Activated CD4-positive, alpha-beta T cell treated with anti-CD3 and anti-CD28 coated beads, Interleukin-2, amount 50 U/mL, for 48 hours (primary cell): ENCODE results near the gene CRIP3.
A peak's percentile ranks its signal among the peaks of the same experiment; 100 is the strongest.
"Not testable (repeated sequence)": the region's sequence is repeated elsewhere in the genome, so short reads cannot be mapped to it uniquely, and the experiment has no call there.

Experiments
- DNase-seq, 2 experiments: peaks; one replicate each; pipeline ENCODE4 v3.0.0-alpha.2; 2020

Gene CRIP3

DNA sequence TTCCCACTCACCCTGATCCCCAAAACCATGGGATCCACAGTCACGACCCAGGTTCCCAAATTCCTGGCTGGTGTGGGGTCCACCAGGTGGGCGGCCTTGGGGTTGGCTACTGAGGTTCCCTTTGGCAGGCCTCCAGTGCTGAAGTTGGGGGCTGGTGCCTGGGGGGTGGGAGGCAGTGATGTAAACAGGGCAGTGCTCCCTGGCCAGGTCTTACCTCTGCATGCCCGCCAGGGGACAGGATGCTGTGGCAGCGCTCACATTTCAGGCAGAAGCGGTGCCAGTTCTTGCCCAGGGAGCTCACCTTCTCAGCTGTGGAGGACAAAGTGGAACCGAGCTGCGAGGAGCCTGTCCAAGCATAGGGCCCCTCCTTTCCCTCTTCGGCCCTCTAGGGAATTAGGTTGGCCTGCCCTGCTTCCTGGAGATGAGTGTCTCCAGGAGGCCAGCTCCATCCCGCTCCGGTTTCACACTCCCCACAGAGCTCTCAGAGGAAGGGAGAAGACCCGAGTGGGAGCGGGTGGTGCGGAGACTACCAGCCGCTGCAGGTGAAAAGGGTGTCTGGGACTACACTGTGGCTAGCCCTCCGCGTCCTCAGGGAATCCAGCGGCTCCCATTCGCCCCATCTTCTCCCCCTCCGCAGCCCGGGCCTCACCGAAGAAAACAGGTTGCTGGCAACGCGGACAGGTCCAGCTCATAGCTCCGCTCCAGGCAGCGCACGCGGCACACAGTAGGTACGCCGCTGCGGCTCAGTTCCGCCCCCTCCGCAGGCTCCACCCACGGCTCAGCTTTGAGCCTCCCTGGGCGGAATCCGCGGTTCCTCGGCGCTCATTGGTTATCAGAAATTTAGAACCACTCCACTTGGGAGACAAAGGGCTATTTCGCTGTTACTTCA lies at the start of gene CRIP3:
Gene CRIP3, minus strand, starts transcription at position 726 of the 889 bp plus-strand sequence. Its CDS starts 34 bp downstream, at position 692.
- DNase-seq: peak; percentile 56 to 69

GRCh38 chr6:43355862-43356590 lies 47.4 kb upstream of the CRIP3 start:
- no peak for DNase-seq

GRCh38 chr6:43351951-43352350 lies 43.3 kb upstream of the CRIP3 start:
- DNase-seq: not testable (repeated sequence)

DNA sequence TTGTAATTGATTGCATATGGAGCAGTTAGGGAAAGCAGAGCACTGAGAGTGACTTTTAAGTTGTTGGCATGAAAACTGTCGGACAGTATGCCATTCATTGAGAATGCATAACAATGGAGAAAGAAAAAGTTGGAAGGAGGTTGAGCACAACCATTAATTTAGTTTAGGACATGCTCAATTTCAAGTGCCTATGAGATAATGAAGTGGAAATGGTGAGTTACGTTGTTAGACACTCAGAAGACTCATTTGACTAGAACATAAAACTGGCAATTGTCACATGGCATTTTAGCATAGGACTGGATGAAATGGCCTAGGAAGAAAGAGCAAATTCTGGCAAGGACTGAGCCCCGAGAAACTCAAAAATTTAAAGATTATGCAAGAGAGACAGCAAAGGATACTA lies 38.8 kb upstream of the CRIP3 start:
- DNase-seq: no peak

GRCh38 chr6:43347021-43347420 lies 38.4 kb upstream of the CRIP3 start:
- DNase-seq: no peak

DNA sequence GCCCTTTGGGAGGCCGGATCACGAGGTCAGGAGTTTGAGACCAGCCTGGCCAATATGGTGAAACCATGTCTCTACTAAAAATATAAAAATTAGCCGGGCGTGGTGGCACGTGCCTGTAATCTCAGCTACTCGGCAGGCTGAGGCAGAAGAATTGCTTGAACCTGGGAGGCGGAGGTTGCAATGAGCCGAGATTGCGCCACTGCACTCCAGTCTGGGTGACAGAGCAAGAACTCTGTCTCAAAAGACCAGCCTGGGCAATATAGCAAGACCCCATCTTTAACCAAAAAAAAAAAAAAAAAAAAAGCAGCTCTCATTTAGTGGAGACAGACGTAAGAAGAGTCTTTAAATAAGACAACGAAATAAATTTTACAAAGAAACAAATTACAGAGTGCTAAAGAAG lies 37.6 kb upstream of the CRIP3 start:
- DNase-seq: not testable (repeated sequence)

- no peak for DNase-seq
These were observed 30.5 kb upstream of the CRIP3 start for GRCh38 chr6:43339168-43339567.

GRCh38 chr6:43338243-43338642 lies 29.6 kb upstream of the CRIP3 start:
- DNase-seq: no peak

DNA sequence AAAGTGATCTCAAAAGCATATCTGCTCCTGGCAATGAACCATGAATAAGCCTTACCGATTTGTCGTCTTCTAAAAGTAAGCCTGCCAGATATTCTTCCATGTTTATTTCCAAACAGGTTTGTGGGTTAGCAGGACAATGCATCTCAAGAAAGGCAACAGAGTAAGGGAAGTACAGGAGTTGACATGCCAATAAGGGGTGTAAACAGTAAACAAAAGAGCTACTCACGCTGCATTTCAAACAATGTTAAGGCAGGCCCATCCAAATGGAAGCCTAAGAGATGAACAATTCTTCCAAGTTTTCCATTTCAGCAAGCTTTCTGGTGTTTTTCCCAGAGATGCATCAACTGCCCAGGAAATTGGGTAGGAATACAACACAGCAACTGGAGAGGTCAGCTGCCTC lies 27.8 kb upstream of the CRIP3 start:
- no peak for DNase-seq

GRCh38 chr6:43335469-43335868 lies 26.8 kb upstream of the CRIP3 start:
- no peak for DNase-seq

GRCh38 chr6:43334466-43335095 lies 26.0 kb upstream of the CRIP3 start:
- DNase-seq: no peak

DNA sequence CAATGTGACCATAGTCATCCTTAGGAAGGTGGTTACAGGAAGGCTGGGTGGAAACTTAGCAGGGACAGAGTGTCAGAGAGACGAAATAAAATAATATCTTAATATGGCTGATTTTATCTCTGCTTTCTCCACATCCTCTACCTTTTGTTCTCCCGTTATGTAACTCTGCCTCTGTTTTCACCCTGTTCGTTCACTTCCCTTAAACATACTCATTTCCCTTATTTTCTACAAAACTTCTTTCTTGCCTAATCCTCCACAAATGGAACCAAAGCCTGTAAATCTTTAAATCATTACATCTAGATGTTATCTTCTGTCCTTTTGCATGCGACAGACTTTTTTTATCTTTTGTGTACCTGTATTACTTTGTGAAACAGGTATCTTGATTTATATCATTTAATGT lies 23.3 kb upstream of the CRIP3 start:
- no peak for DNase-seq

- DNase-seq: peak in 1 of 2 experiments; percentile 4
These were observed 22.8 kb upstream of the CRIP3 start for GRCh38 chr6:43331470-43331869.

- DNase-seq: no peak
These were observed 19.9 kb upstream of the CRIP3 start for GRCh38 chr6:43328528-43328927.

- DNase-seq: no peak
These were observed 17.2 kb upstream of the CRIP3 start for GRCh38 chr6:43325876-43326275.

DNA sequence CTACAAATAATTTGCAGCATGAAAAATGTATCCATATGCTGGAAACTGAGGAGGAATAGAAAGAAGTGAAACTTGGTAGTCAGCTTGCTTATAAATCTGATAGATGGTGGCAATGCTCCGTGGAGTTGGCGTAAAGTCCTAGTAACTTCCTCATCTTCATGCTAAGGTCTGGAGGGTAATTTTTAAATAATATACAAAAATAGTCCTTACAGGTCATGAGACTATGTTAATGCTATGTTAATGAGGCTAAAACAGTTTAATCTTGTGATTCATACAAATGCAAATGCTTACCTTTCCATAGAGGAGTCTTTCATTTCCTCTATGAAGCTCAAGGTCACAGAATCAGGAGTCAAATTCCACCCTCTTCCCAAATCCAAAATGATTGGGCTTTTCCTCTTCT lies 9.4 kb upstream of the CRIP3 start:
- no peak for DNase-seq

- DNase-seq: no peak
These were observed 5.2 kb upstream of the CRIP3 start for GRCh38 chr6:43313813-43314212.

DNA sequence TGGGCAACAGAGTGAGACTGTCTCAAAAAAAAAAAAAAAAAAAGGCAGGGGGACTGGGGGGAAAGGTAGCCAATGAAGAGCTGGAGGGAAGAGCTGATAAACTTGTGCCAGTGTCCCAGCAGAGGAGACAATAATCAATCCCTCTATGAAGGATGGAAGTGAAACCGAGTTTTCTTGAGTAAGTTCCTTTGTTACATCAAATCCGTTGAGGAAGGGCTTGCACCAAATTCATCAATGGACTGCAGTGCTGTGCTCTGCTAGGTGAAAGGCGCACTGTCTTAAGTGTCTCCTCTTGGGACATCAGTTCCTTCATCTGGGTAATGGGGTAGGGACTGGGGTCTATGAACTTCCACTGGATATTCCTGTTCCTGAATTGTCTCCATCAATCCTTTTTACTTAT lies 3.0 kb upstream of the CRIP3 start:
- DNase-seq: no peak

DNA sequence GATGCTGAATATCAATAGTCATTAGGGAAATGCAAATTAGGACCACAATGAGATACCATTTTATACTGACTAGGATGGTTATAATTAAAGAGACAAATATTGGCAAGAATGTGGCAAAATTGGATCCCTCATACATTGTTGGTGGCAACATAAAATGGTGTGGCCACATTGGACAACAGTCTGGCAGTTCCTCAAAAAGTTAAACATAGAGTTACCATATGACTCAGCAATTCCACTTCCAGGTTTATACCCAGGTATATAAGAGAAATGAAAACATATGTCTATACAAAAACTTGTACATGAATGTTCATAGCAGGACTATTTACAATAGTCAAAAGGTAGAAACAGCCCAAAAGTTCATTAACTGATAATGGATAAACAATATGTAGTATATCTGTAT lies 2.0 kb upstream of the CRIP3 start:
- DNase-seq: no peak

DNA sequence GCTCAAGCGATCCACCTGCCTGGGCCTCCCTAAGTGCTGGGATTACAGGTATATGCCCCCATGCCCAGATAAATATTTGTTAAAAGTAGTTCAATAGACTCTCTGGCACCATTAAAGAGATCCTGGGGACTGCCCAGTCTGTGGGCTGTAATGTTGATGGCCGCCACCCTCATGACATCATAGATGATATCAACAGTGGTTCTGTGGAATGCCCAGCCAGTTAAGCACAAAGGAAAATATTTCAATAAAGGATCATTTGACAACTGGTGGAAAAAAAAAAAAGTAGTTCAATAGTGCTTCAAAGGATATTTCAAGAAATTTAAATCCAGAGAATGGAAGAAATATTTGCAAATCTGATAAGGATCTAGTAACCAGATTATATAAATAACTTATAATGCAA lies 1.5 kb upstream of the CRIP3 start:
- no peak for DNase-seq

DNA sequence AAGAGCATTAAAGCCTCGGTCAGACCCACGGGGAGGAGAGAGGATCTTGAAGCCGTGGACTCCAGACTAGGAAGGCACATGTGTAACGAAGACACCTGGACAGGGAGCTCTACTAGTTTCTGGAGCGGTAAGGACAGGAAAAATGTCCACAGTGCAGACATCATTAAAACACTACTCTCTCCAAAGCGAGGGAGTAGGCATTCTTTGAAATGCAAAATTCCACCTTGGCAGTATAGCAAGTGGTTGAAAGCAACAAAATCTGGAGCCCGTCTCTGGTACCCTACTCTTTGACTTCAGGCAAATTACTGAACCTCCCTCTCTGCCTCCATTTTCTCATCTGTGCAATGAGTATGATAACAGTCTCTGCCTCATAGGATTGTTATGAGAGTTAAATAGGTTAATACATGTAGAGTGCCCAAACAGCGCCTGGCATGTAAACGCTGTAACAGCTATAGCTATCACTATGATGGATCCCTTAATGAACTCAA lies 408 bp upstream of the CRIP3 start:
- DNase-seq: no peak

DNA sequence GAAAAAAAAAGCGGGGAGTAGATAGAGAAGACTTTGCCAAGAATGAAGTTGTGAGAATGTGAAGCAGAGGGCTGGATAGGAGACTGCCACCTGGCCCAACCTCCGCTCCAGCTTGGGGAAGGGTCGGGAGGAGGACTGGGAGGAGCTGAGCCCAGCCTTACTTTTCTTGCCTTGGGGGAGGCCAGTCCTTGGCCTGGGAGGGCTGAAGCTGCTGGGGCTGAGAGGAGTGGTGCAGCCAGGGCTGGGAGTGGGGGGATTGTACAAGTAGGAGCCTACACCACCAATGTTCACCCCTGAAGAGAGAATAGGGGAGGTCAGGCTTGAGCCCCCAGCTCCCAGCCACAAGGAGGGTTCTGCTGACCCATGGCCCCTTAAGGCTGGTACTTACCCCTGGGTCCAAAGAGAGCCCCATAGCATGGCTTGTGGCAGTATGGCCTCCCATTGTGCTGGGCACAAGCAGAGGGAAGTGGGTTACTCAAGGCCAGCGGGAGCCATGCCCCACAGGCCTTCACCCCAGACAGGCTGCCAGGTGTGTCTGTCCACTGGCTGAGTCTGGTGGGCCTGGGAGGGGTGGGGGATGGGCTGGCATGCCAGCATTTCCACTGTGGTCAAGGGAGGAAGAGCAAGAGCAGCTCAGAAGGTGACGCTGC lies 1.1 kb downstream of the CRIP3 start:
- DNase-seq: no peak

DNA sequence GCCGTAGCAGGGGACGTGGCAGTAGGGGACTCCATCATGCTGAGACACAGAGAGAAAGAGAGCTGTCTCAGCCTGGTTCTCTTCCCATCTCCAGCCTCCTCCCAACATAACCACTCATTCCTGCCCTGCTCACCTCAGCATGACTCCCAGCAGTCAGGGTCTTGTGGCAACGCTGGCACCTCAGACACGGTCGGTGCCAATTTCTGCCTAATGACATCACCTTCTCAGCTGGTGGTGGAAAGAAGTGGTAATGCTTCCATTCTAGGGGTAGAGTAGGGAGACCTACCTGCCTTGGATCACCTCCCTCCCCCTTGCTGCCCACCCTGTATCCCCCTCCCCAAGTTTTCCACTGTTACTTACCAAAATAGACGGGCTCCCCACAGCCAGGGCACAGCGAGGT lies 2.5 kb downstream of the CRIP3 start:
- no peak for DNase-seq
